ENCODE data around the gene MCRIP2.

MCRIP2 gene

DNA sequence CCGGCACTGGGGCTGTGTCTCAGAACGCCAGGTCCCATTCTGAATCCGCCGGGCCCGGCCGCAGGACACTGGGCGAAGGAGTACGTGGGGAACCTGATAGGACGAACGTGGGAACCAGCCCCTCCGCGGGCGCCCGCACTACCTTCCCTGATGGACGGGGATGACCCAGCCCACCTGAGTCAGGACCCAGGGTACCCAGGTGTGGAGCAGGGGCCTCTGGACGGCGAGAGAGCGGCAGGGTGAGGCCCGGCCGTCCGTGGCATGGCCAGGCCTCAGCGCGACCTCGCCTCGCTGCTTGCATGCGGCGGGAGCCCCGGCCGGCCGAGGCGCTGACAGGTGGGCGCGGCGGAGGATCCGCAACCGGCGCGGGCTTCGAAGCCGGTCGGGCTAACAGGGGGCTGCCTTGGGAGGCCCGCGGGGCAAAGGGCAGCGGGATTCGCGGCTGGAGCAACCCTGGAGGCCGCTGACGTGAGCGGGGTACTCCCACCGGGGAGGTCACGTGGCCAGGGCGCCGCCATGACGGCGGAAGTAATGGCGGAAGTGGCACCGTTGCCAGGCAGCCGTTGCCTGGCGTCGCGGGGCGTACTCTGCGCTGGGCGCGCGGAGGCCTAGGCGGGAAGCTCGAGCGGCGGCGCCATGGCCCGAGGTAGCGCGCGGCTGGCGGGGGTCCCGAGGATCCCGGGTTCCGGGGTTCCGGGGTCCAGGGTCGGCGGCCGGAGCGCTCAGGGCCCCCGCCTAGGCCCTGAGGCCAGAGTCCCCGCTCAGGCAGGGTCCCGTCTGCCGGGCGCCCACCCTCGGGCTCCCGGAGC lies 7.4 kb downstream of the MCRIP2 start, which contains the start of gene WDR90:
Gene WDR90 (plus strand): TSS at position 585 of the 809 bp plus-strand sequence. CDS start 52 bp downstream, at position 637.
- DNase-seq (ENCODE audit: low read depth) = peak; percentile 89

DNA sequence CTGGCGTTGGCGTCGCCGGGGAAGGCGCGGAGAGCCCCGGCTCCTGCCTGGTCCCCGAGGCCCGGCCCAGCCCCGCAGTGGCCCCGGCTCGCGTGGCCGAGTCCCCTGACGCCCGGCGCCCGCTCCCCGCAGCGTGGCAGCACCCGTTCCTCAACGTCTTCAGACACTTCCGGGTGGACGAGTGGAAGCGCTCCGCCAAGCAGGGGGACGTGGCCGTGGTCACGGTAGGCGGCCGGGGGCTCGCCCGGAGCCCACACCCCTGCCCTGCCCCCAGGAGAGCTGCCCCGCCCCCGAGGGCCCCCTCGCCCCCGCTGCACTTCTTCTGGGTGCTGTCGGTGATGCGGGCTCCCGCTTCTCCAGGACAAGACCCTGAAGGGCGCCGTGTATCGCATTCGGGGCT lies 8.0 kb downstream of the MCRIP2 start:
- DNase-seq (ENCODE audit: low read depth) = no peak

DNA sequence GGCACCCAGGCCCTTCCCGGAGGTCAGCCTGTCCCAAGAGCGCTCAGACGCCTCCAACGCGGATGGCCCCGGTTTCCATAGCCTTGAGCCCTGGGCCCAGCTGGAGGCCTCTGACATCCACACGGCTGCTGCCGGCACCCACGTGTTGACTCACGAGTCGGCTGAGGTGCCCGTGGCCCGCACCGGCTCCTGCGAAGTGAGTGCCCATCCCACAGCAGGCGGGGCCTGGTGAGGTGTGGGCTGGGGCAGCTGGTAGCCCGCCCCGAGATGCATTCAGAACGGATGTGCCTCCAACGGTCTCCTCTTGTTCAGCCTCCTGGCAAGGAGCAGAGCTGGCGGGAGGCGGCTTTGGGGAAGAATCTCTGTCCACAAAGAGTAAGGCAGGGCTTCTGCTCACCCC lies 10.2 kb downstream of the MCRIP2 start:
- no peak for DNase-seq (ENCODE audit: low read depth)

DNA sequence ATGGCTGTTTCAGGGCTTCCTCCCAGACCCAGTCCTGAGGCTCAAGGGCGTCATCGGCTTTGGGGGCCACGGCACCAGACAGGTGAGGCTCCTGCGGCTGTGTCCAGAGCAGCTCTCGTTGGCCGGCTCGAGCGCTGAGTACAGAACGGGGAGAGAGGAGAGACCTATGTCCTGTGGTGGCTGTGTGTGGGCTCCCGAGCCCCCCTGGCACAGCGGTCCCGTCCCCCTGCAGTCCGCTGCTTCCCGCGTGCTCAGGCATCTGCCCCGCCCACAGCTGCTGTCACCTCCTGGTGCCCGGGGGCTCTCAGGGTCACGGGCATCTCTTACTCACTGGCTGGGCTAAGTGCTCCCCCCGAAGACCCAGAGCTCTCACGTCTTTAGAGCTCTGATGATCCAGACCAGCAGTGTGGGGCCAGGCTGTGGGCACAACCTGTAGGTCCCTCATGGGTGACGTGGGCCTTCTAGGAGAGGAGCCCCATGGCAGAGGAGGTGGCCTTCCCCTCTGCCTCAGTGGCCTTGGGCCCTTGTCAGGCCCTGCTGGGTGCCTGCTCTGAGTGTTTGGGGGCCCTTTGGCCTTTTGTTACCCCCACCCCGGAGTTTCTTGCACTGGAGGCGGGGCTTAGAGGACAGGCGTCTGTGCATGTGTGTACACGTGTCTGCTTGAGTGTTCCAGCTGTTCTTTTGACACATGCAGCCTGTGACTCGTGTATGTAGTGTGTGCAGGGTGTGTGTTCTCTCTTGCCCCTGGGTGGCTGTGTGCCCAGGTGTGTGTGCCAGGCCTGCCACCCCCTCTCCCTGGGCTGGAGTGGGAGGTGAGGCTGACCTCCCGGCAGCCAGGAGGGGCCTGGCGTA lies 11.1 kb downstream of the MCRIP2 start:
- DNase-seq (ENCODE audit: low read depth) = no peak

DNA sequence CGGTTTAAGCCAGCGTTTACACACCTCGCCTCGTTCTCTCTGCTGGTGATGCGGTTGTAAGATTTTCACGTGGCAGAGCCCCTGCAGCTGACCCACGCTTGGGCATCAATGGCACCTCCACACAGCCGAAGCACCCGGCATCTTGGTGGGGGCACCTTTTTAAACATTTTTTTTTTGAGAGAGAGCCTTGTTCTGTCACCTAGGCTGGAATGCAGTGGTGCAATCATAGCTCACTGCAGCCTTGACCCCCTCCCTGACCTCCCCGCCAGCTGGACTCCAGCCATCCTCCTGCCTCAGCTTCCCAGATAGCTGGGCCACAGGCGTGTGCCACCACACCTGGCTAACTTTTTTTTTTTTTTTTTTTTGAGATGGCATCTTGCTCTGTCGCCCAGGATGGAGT lies 12.4 kb downstream of the MCRIP2 start:
- no peak for DNase-seq (ENCODE audit: low read depth)

DNA sequence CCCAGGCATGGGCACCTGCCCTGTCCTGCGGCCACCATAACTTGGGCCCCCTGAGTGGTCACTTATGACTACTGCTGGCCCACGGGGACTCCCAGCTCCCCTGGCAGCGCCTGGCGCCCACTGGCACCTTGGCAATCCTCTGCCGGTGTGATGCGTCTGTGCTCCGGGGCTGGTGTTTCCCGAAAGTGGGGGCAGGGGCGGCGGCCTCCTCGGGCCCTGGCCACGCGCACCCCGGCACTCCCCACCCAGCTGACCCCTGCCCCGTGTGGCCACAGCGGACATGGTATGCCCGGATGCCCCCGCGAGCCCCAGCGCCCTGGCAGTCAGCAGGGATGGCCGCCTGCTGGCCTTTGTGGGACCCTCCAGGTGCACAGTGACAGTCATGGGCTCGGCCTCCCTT lies 15.9 kb downstream of the MCRIP2 start:
- DNase-seq (ENCODE audit: low read depth) = no peak

DNA sequence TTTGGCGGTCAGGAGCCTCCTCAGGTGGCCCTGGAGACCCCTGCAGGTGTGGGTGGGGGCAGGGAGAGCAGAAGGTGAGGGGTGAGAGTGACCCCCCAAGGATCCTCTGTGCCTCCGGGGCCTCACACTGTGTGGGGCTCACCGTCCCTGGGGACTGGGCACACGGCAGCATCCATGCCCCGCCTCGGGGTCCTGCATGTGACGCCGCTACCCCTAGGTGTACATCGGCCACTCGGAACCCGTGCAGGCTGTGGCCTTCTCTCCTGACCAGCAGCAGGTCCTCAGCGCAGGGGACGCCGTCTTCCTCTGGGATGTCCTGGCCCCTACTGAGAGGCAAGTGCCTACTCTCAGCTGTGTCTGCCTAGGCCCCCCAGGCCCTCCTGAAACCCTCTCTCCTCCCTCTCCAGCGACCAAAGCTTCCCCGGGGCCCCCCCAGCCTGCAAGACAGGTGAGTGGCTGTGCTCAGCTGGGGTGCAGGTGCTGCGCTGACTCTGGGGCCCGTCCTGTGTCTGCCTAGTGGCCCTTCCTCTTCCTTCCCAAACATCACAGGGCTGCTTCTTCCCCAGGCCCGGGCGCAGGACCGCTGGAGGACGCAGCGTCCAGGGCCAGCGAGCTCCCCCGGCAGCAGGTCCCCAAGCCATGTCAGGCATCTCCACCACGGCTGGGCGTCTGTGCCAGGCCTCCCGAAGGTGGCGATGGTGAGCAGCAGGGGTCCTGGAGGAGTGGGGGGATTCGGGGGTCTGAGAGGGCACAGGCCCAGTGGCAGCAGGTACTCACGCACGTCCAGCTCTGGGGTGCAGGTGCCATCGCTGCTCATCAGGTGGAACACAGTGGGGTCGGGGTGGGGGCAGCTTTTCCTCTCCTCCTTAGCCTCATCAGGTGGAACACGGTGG lies 17.3 kb downstream of the MCRIP2 start:
- DNase-seq (ENCODE audit: low read depth) = no peak

DNA sequence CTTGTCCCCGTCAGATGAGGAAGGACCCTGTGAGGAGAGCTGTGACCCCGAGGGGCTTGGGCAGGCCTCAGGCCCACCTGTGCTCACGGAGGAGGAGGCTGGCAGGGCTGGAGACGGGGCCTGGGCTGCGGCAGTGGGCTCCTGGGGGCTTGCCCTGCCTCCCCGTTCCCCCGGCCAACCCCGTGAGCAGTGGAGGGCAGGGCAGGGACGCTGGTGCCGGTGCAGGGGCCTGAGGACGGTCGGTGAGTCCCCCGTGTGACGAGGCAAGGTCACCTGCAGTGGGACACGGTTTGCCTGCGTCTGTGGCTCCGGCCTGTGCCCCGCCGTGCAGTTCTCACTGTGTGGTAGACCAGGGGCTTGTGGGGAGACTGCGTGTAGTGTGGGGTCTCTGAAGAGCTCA lies 18.0 kb downstream of the MCRIP2 start:
- DNase-seq (ENCODE audit: low read depth) = no peak

DNA sequence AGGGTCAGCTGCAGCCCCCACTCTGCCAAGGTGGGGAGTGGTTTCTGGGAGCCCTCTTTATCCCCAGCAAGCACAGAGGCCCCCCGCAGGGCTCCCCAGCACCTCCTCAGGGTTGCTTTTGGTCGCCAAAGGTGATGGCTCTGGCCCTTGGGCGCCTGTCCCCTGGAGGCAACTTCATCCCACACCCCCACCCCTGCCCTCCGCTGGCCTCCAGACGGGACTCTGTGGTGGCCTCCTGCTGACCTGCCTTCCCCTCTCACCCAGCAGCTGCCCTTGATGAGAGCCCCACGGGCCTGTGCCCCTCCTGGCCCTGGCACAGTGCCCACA lies 18.5 kb downstream of the MCRIP2 start:
- no peak for DNase-seq (ENCODE audit: low read depth)

DNA sequence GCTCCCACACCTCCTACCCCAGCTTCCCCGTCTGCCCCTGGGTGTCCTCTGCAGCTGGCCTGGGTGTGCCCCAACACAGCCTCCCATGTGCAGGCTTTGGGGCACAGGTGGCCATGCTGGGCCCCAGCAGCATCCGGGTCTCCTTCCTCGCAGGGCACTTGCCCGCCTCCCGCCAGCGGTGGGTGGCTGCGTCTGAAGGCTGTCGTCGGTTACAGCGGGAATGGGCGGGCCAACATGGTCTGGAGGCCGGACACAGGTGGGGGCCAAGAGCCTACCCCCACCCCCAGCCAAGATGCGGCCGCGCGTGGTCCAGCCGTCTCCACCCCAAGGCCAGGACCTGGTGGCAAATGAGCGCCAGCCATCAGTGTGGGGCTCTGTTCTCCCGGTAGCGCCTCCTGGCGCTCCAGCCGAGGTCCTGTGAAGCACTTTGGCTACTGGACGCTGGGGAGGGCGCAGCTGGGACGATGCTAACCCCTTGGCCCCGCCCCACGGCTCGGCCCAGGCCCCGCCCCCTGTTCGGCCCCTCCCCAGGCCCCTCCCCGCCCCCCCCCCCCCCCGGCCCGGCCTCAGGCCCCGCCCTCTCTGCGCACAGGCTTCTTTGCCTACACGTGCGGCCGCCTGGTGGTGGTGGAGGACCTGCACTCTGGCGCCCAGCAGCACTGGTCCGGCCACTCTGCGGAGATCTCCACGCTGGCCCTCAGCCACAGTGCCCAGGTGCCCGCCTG lies 19.0 kb downstream of the MCRIP2 start:
- DNase-seq (ENCODE audit: low read depth) = peak; percentile 51

DNA sequence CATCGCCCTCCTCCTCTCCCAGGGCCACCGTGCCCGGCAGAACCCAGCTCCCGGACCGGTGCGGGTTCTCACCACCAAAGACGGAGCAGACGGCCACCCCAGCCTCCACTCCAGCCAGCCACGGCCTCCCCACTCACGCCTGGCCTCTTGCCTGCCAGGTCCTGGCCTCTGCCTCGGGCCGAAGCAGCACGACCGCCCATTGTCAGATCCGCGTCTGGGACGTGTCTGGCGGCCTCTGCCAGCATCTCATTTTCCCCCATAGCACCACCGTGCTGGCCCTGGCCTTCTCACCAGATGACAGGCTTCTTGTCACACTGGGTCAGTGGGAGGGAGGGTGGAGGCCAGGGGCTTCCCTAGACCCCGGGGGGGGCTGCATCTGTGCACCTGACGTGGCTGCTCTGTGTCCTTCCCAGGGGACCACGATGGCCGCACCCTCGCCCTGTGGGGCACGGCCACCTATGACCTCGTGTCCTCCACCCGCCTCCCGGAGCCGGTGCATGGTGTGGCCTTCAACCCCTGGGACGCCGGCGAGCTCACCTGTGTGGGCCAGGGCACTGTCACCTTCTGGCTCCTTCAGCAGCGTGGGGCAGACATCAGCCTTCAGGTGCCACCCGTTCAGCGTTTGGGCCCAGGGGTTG lies 19.7 kb downstream of the MCRIP2 start:
- DNase-seq (ENCODE audit: low read depth) = no peak

DNA sequence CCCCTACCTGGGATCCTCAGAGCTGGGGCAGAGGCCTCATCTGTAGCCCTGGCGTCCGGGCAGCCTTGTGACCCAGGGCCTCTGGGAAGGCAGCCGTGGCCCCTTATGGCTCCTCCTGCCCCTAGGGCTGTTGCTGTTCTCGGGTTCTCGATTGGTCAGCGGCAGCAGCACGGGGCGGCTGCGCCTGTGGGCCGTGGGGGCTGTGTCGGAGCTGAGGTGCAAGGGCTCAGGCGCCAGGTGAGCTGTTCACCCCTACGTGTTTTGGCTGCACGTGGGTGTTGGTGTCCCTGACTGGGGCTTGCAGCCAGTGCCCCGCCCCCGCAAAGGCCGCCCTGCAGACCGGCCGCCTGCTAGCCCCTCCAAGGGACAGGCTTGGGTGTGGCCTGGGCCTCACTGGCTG lies 20.5 kb downstream of the MCRIP2 start:
- DNase-seq (ENCODE audit: low read depth) = no peak

DNA sequence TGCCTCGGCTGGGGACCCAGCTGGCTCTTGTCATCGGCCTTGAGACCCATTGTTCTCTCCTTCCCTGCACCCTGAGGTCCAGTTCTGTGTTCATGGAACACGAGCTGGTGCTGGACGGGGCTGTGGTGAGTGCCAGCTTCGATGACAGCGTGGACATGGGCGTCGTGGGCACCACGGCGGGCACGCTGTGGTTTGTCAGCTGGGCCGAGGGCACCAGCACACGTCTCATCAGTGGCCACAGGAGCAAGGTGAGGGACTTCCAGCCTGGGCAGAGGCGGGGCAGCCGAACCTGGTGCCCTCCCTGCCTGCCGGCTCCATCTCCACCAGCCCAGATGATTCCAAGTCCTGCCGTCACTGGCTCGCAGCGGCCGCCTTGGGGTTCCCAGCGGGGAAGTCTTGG lies 21.0 kb downstream of the MCRIP2 start:
- DNase-seq (ENCODE audit: low read depth) = no peak

DNA sequence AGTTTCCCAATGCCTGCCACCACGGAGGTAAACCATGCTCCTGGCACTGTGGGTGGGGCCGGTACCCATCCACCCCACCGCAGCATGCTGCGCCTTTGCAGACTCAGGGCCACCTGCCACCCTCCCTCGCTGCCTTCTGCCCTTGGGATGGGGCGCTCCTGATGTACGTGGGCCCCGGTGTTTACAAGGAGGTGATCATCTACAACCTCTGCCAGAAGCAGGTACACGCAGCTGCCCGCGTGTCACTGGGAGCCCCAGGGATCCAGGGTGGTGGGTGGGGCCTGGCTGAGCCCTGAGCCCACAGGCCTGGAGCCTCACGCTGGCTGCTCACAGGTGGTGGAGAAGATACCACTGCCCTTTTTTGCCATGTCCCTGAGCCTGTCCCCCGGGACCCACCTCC lies 24.9 kb downstream of the MCRIP2 start:
- DNase-seq (ENCODE audit: low read depth) = no peak

DNA sequence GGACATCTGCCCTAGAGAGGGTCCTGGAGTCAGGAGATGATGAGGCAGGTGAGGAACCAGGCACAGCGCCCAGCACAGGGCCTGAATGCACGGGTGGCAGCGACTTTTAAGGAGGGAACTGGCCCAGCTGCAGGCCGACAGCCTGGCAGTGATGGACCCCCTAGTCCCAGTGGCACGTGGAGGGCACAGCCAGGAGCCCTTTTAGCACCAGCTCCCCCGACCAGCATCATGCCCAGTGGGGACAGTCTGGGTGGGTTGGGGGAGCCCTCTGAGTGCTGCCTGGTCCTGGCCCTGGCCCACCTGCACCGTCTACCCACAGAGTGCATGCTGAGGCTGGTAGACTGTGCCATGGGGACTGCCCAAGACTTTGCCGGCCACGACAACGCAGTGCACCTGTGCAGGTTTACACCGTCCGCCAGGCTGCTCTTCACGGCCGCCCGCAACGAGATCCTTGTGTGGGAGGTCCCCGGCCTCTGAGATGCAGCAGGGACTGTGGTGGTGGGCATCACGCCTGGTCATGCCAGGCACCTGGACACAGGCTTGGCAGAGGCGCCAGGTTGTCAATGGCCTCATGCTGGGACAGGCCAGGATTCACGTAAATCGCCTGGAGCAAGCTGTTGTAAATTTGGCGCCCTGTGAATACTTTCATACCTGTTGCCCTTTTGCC lies 25.6 kb downstream of the MCRIP2 start:
- DNase-seq (ENCODE audit: low read depth) = no peak

DNA sequence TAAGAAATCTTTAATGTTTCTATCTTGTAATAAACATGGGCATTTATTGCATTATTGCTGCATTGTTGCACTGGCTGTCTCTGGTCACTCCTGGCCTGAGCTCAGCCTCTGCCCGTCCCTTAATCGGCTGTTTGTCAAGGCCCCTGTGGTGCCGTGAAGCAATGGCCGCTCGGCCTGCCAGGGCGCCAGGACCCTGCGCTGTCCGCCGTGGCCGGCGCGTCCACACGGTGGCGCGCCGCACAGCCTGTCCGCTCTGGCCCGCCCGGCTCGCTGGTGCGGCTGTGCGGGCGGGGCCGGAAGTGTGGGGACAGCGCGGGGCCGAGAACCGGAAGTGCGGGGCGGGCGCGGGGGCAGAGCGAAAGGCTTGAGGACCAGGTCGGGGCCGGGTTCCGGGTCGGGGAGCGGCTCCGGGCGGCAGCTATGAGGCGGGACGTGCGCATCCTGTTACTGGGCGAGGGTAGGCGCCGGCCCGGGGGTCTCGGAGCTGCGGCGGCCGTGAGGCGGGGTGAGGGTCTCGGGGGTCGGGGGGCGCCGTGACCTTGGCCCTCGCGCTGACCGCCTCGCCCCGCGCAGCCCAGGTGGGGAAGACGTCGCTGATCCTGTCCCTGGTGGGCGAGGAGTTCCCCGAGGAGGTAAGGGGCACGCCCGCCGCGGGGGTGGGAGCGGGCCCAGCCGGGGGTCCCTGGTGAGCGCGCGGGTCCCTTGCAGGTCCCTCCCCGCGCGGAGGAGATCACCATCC lies 26.3 kb downstream of the MCRIP2 start, which contains the start of gene RHOT2:
Gene RHOT2 (plus strand): TSS at position 353 of the 739 bp plus-strand sequence. CDS start 68 bp downstream, at position 421.
- DNase-seq (ENCODE audit: low read depth) = peak; percentile 81

DNA sequence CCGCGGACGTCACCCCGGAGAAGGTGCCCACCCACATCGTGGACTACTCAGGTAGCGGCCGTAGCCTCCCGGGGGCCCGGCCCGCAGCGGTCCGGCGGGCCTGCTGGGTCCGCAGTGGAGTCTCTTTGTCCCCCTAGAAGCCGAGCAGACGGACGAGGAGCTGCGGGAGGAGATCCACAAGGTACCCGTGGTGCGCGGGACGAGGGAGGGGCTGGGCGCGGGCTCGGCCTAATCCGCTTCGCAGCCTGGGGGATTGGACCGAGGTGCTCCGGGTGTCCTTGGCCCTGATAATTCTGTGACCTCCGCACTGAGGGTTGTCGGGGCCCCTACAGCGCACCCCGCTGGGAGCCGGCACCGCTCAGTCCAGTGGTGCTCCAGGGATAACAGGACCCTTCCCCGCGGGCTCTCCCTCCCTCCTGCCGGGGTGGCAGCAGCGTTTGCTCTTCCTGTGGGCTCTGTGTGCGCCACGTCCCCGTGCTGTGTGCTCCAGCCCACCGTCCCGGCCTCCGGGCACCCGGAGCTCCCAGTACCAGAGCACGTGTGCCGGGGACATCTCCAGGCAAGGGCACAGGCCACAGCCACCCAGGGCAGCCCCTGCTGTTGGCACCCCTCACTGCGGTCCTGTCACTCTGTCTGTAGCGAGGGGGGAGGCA lies 27.0 kb downstream of the MCRIP2 start:
- DNase-seq (ENCODE audit: low read depth) = no peak

DNA sequence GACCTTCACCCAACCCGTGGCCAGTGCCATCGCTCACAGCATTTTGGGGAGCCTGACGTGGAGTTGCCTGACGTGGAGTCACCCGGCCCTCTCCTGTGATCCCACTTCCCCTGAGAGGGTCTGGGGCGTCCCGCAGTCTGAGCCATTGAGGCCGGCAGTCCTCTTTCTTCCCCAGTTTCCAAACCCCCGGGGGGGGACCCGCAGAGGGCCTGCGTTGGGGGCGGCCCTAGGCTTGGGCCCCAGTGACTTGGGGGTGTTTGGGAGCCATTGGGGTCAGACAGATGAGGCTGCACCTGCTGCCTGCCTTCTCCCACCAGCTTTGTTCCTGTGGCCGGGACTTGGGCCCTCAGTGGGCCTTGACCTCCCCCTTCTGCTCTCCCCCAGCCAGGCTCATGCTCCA lies 28.0 kb downstream of the MCRIP2 start:
- no peak for DNase-seq (ENCODE audit: low read depth)
